Colonic mucosa (tissue), 4 donors: ENCODE results near the gene ARL15. TPM values are rescaled to one million over a fixed set of nuclear protein-coding genes. Genes with fewer than 3 reads are reported as not detected.

ENCODE experiments used
- DNase-seq: peaks from one replicate; pipeline ENCODE4 v3.0.0-alpha.2; 2020
- H3K27ac ChIP-seq: fragments of 200-600 bp; one replicate; pipeline ENCODE4 v1.8.0; 2021
- H3K27me3 ChIP-seq: fragments of 200-600 bp; one replicate; pipeline ENCODE4 v1.8.0; 2021
- H3K36me3 ChIP-seq: fragments of 200-600 bp; one replicate; pipeline ENCODE4 v1.8.0; 2021
- H3K4me1 ChIP-seq: fragments of 200-600 bp; one replicate; pipeline ENCODE4 v1.8.0; 2021; ENCODE audit warnings: mild to moderate bottlenecking
- H3K4me3 ChIP-seq: fragments of 200-600 bp; one replicate; pipeline ENCODE4 v1.8.0; 2021
- H3K9ac ChIP-seq, 2 donors: one replicate each; pipeline ENCODE4 v1.7.0; 2013; ENCODE audit warnings: control low read depth in 2 of 2, low read depth in 2 of 2, low read length in 2 of 2
- H3K9me3 ChIP-seq: fragments of 200-600 bp; one replicate; pipeline ENCODE4 v1.8.0; 2021
- intact Hi-C: fragments of 100-400 bp; cut with DNase I; formaldehyde crosslinking; loops from one replicate; pipeline ENCODE4 v1.14.1; 2022
- total RNA-seq, 2 donors: library from RNA; stranded (reverse); fragmentation: NEBNext Ultra II Directional in 1 of 2; extraction: Animal tissue kit (Norgen Biotek cat#: 25700) in 1 of 2; gene quantifications; one replicate each; pipeline ENCODE4 v1.2.1, GENCODE V29; 2021
- TF ChIP-seq, protein P1 (sequence below): fragments of 200-600 bp; IDR thresholded peaks from one replicate; pipeline ENCODE4 v1.8.0; 2022; ENCODE audit warnings: antibody characterized with exemption, mild to moderate bottlenecking
- donor health status: healthy.
- donor health status: DM: no; HTN: no; CAD: no.
- donor health status: DM: no; HTN: no; CAD: no.

The ARL15 gene
- total RNA-seq, 2 donors from 2014 or later: 18.4 to 35.1 TPM

GRCh38 chr5:54211912-54212311, 98.5 kb downstream of the ARL15 start:
- Histone ChIP-seq H3K36me3 (no peaks in the 10 kb centered on the region), H3K9ac (no peak overlapping the region), H3K9me3 (no peaks in the 10 kb centered on the region), H3K27me3 (no peaks in the 10 kb centered on the region), H3K27ac (no peak overlapping the region), H3K4me1 (no peaks in the 10 kb centered on the region), H3K4me3 (no peak overlapping the region)
- TF ChIP-seq, protein P1, sequence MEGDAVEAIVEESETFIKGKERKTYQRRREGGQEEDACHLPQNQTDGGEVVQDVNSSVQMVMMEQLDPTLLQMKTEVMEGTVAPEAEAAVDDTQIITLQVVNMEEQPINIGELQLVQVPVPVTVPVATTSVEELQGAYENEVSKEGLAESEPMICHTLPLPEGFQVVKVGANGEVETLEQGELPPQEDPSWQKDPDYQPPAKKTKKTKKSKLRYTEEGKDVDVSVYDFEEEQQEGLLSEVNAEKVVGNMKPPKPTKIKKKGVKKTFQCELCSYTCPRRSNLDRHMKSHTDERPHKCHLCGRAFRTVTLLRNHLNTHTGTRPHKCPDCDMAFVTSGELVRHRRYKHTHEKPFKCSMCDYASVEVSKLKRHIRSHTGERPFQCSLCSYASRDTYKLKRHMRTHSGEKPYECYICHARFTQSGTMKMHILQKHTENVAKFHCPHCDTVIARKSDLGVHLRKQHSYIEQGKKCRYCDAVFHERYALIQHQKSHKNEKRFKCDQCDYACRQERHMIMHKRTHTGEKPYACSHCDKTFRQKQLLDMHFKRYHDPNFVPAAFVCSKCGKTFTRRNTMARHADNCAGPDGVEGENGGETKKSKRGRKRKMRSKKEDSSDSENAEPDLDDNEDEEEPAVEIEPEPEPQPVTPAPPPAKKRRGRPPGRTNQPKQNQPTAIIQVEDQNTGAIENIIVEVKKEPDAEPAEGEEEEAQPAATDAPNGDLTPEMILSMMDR: no peak
- DNase-seq: no peak
- intact Hi-C loops: no loop called here

- TF ChIP-seq, protein P1: no peak
- intact Hi-C loops: no loop called here
- H3K27ac ChIP-seq: no peak overlapping the region
- H3K9me3 ChIP-seq: no peaks in the 10 kb centered on the region
- no peak overlapping the region for H3K4me3 ChIP-seq
- no peaks in the 10 kb centered on the region for H3K36me3 ChIP-seq
- H3K4me1 ChIP-seq: no peaks in the 10 kb centered on the region
- DNase-seq: no peak
- H3K9ac ChIP-seq: no peak overlapping the region
- no peaks in the 10 kb centered on the region for H3K27me3 ChIP-seq
Observed at GRCh38 chr5:54207566-54207965, 102.8 kb downstream of the ARL15 start.

GRCh38 chr5:54206580-54207229, 103.7 kb downstream of the ARL15 start:
- no peak for DNase-seq
- Histone ChIP-seq H3K4me1 (no peaks in the 10 kb centered on the region), H3K27ac (no peak overlapping the region), H3K4me3 (no peak overlapping the region), H3K9me3 (no peaks in the 10 kb centered on the region), H3K27me3 (no peaks in the 10 kb centered on the region), H3K36me3 (no peaks in the 10 kb centered on the region), H3K9ac (no peak overlapping the region)
- TF ChIP-seq, protein P1: no peak
- intact Hi-C loops: no loop called here

- intact Hi-C loops: no loop called here
- no peaks in the 10 kb centered on the region for H3K9me3 ChIP-seq
- no peaks in the 10 kb centered on the region for H3K36me3 ChIP-seq
- no peaks in the 10 kb centered on the region for H3K27me3 ChIP-seq
- H3K4me3 ChIP-seq: no peak overlapping the region
- no peak overlapping the region for H3K27ac ChIP-seq
- no peak overlapping the region for H3K9ac ChIP-seq
- TF ChIP-seq, protein P1: no peak
- no peak for DNase-seq
- H3K4me1 ChIP-seq: no peaks in the 10 kb centered on the region
Observed at GRCh38 chr5:54205918-54206317, 104.5 kb downstream of the ARL15 start.

GRCh38 chr5:54205453-54205852, 104.9 kb downstream of the ARL15 start:
- Histone ChIP-seq H3K36me3 (no peaks in the 10 kb centered on the region), H3K9ac (no peak overlapping the region), H3K27ac (no peak overlapping the region), H3K4me3 (no peak overlapping the region), H3K27me3 (no peaks in the 10 kb centered on the region), H3K4me1 (no peaks in the 10 kb centered on the region), H3K9me3 (no peaks in the 10 kb centered on the region)
- TF ChIP-seq, protein P1: no peak
- intact Hi-C loops: no loop called here
- no peak for DNase-seq
